Transverse colon (tissue), 4 donors: Measurements from ENCODE around the gene ASB9. TPM values are rescaled to one million over a fixed set of nuclear protein-coding genes. Genes with fewer than 3 reads are reported as not detected.
A peak's percentile ranks its signal among the peaks of the same experiment; 100 is the strongest.

Experiments used
- DNase-seq: peaks from one replicate; pipeline ENCODE4 v3.0.0-alpha.2; 2019
- H3K27ac ChIP-seq, 4 donors: fragments of 200-600 bp; sonication (generic); 2 replicates each; pipeline ENCODE4 v1.5.1; 2016 to 2018; ENCODE audit warnings: inconsistent platforms in 4 of 4
- H3K27me3 ChIP-seq: fragments of 200-600 bp; sonication (generic); 2 replicates; pipeline ENCODE4 v1.5.1; 2017; ENCODE audit warnings: inconsistent platforms
- H3K36me3 ChIP-seq, 4 donors: fragments of 200-600 bp; sonication (generic); 2 replicates each; pipeline ENCODE4 v1.5.1; 2017 to 2019; ENCODE audit warnings: inconsistent platforms in 4 of 4
- H3K4me1 ChIP-seq, 4 donors: fragments of 200-600 bp; sonication (generic); 2 replicates each; pipeline ENCODE4 v1.5.1; 2017 to 2020; ENCODE audit warnings: inconsistent platforms in 4 of 4
- H3K4me3 ChIP-seq, 4 donors: fragments of 200-600 bp; sonication (generic); 1 replicate in 1 of 4; 2 replicates in 3 of 4; pipeline versions ENCODE4 v1.5.1 to v1.6.1; 2017 to 2019; ENCODE audit warnings: inconsistent platforms in 4 of 4
- H3K9me3 ChIP-seq, 2 donors: fragments of 200-600 bp; sonication (generic); 2 replicates each; pipeline ENCODE4 v1.5.1; 2017 to 2019; ENCODE audit warnings: inconsistent platforms in 2 of 2
- EP300 ChIP-seq: sonication (generic); formaldehyde crosslinking; IDR thresholded peaks from one replicate; pipeline ENCODE4 v1.6.1; 2017; ENCODE audit warnings: antibody characterized with exemption, low read depth
- POLR2A ChIP-seq: fragments of 450-650 bp; IDR thresholded peaks from one replicate; pipeline ENCODE4 v1.6.1; 2016; ENCODE audit warnings: antibody characterized with exemption, mild to moderate bottlenecking, moderate library complexity
- POLR2AphosphoS5 ChIP-seq, 3 donors: sonication (generic); formaldehyde crosslinking; IDR thresholded peaks; one replicate each; pipeline ENCODE4 v1.6.1; 2016; ENCODE audit warnings: antibody characterized with exemption in 3 of 3
- WGBS, 2 donors: methylation state at CpG; one replicate each; pipeline ENCODE4 v1.1.5; 2018; ENCODE audit warnings: low coverage in 1 of 2; 5-methylcytosine and 5-hydroxymethylcytosine counted together
- in situ Hi-C, 4 donors: fragments of 200-750 bp; cut with MboI; loops; one replicate each; pipeline versions ENCODE4 v1.15.0 to v1.15.1; 2017; ENCODE audit warnings: low sequenced_read_pairs in 3 of 4, low pct_ligation_motif_present in 1 of 4, low pct_unique_long_range_greater_than_20kb in 1 of 4
- intact Hi-C: fragments of 100-400 bp; cut with DNase I; formaldehyde crosslinking; loops from one replicate; pipeline ENCODE4 v1.15.1; 2023; ENCODE audit warnings: low total_unique reads
- total RNA-seq, 4 donors: library from RNA; depleted of rRNA; stranded (reverse); fragments of >200 nt; gene quantifications; one replicate each; pipeline ENCODE4 v1.1.0, GENCODE V29; 2016
- TF ChIP-seq, protein P1 (sequence below), 5 experiments: fragments of 200-600 bp in 3 of 5; fragments of 450-650 bp in 2 of 5; sonication (generic) in 3 of 5; IDR thresholded peaks; 1 replicate in 2 of 5; 2 replicates in 3 of 5; pipeline ENCODE4 v1.5.1; 2016 to 2017; ENCODE audit warnings: antibody characterized with exemption in 5 of 5, inconsistent platforms in 3 of 5, mild to moderate bottlenecking in 2 of 5, moderate library complexity in 1 of 5

The ASB9 gene
- total RNA-seq, 4 donors from 2014 or later: 1.8 to 3.0 (median 2.5) TPM; not detected in 1

DNA sequence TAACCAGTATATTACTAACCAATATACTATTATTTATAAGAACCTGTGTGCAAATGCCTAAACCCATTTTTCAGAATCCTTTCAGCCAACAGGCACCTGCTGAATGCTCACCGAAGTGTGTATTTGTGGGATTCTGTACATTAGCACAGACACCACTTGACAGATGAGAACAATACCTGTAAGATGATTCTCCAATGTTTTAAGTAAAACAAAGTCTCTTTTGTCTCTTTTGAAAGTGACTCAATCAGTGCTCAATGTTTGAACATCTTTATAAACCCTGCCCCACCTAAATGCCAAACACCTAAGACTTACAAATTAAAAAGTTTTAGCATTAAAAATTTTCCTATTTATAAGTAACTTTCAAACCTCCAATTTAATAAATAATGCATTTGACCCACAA lies 763 bp downstream of the ASB9 start:
- TF ChIP-seq POLR2AphosphoS5 (IDR thresholded peaks at IDR 0.05) (no peak), EP300 (no peak), POLR2A (no peak)
- TF ChIP-seq, protein P1, sequence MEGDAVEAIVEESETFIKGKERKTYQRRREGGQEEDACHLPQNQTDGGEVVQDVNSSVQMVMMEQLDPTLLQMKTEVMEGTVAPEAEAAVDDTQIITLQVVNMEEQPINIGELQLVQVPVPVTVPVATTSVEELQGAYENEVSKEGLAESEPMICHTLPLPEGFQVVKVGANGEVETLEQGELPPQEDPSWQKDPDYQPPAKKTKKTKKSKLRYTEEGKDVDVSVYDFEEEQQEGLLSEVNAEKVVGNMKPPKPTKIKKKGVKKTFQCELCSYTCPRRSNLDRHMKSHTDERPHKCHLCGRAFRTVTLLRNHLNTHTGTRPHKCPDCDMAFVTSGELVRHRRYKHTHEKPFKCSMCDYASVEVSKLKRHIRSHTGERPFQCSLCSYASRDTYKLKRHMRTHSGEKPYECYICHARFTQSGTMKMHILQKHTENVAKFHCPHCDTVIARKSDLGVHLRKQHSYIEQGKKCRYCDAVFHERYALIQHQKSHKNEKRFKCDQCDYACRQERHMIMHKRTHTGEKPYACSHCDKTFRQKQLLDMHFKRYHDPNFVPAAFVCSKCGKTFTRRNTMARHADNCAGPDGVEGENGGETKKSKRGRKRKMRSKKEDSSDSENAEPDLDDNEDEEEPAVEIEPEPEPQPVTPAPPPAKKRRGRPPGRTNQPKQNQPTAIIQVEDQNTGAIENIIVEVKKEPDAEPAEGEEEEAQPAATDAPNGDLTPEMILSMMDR (IDR thresholded peaks at IDR 0.05): no peak
- Histone ChIP-seq H3K27me3 (no peaks in the 10 kb centered on the region), H3K4me1 (no peaks in the 10 kb centered on the region), H3K27ac (peak overlapping the region in 1 of 4 donors; percentile 59), H3K9me3 (no peaks in the 10 kb centered on the region), H3K36me3 (no peaks in the 10 kb centered on the region), H3K4me3 (no peak overlapping the region)
- in situ Hi-C loops: no loop called here
- intact Hi-C loops: no loop called here
- no peak for DNase-seq
- WGBS, 2 donors: 40 to 63% methylated on average over 1 of the region's 1 CpG

DNA sequence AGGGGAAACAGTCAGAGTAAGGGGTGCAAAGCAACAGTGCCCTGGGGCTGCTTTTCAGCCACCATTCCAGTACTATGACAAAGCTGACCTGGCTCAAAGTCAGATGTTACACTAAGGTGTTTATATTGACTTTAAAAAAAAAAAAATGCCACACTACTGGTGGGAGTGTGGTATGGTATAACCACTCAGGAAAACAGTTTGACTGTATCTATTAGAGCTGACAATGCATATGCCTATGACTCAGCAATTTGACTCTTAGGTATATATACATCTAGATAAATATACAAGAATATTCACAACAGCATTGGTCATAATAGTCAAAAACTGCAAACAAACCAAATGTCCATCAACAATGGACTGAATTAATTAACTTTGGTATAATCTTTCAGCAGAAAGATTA lies 15.0 kb downstream of the ASB9 start:
- Histone ChIP-seq H3K27me3 (no peaks in the 10 kb centered on the region), H3K27ac (no peak overlapping the region), H3K9me3 (no peaks in the 10 kb centered on the region), H3K4me1 (no peaks in the 10 kb centered on the region), H3K4me3 (no peak overlapping the region), H3K36me3 (no peaks in the 10 kb centered on the region)
- no peak for TF ChIP-seq EP300
- TF ChIP-seq, protein P1 (IDR thresholded peaks at IDR 0.05): no peak
- TF ChIP-seq POLR2A: no peak
- no peak for TF ChIP-seq POLR2AphosphoS5 (IDR thresholded peaks at IDR 0.05)
- DNase-seq: no peak
- in situ Hi-C loops (no loop called here), intact Hi-C loops (no loop called here)

DNA sequence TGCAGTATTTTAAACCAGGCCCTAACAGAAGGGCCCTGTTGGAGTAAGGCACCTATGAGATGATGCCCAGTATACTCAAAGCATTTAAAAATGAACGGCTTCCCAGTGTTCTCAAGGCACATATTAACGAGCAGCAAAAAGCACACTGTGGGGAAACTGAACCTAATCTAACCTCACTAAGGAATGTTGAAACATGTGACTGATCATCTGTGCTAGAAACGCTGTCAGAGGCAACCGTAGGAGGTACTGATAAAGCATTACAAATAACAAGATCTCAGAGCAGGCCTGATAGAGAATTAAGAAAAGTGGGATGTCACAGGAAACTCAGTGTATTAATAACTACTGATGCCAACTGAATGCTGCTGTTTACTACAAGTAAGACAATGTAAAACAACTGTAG lies 24.0 kb downstream of the ASB9 start:
- no peak for DNase-seq
- no peaks in the 10 kb centered on the region for H3K4me1 ChIP-seq
- H3K27ac ChIP-seq: no peak overlapping the region
- H3K36me3 ChIP-seq: no peaks in the 10 kb centered on the region
- intact Hi-C loops (no loop called here), in situ Hi-C loops (loop anchor here in 3 of 4 donors (10.0 to 25.0 kb wide), 2 partner anchors 1201 to 1209 kb away; partner anchors contain the start of gene GEMIN8 (in 2 of the 3))
- 61% methylated on average over 4 of the region's 4 CpGs; no CpG with 5 or more reads in 1 of the 2 donors for WGBS, 2 donors
- no peak overlapping the region for H3K4me3 ChIP-seq
- no peaks in the 10 kb centered on the region for H3K27me3 ChIP-seq
- TF ChIP-seq POLR2AphosphoS5 (IDR thresholded peaks at IDR 0.05) (no peak), POLR2A (no peak), EP300 (no peak)
- TF ChIP-seq, protein P1 (IDR thresholded peaks at IDR 0.05): no peak
- no peaks in the 10 kb centered on the region for H3K9me3 ChIP-seq

DNA sequence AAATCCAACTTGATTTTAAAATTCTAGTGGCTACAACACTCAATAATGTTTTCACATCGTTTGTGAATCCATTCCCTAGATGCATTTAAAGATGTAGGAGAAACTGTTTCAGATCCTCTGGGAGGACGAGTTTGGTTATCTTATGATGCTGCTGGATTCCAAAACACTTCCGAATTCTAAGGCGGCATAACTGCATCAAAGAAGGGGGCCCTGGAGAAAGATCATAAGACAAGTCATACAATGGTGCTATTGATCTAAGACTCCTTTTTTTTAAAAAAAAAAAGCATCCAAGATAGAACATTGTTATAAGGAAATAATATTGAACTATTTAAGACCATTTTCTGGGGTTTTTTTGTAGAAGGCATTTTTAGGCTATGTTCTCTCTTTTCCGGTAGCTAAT lies 25.5 kb downstream of the ASB9 start:
- Histone ChIP-seq H3K4me1 (no peaks in the 10 kb centered on the region), H3K36me3 (no peaks in the 10 kb centered on the region), H3K9me3 (no peaks in the 10 kb centered on the region), H3K27me3 (no peaks in the 10 kb centered on the region), H3K27ac (no peak overlapping the region), H3K4me3 (no peak overlapping the region)
- WGBS, 2 donors: 68 to 70% methylated on average over 2 to 5 of the region's 5 CpGs
- intact Hi-C loops (no loop called here), in situ Hi-C loops (loop anchor here in 3 of 4 donors (10.0 to 25.0 kb wide), 2 partner anchors 1200 to 1207 kb away; partner anchors contain the start of gene GEMIN8 (in 2 of the 3))
- DNase-seq: no peak
- no peak for TF ChIP-seq EP300
- TF ChIP-seq POLR2AphosphoS5 (IDR thresholded peaks at IDR 0.05): no peak
- TF ChIP-seq, protein P1 (IDR thresholded peaks at IDR 0.05): no peak
- TF ChIP-seq POLR2A: no peak
